Ishikawa (cell line): Measurements from ENCODE around the gene SLC25A41.

ENCODE experiments used
- CEBPB ChIP-seq: IDR thresholded peaks from 2 replicates; pipeline ENCODE4 v1.6.1; 2012
- CREB1 ChIP-seq: IDR thresholded peaks from 2 replicates; pipeline ENCODE4 v1.6.1; 2012; ENCODE audit warnings: low read depth
- EGR1 ChIP-seq: IDR thresholded peaks from 2 replicates; pipeline ENCODE4 v1.6.1; 2012
- EP300 ChIP-seq: IDR thresholded peaks from 2 replicates; pipeline ENCODE4 v1.6.1; 2012; ENCODE audit warnings: borderline replicate concordance
- FOXM1 ChIP-seq: IDR thresholded peaks from 2 replicates; pipeline ENCODE4 v1.6.1; 2012; ENCODE audit warnings: low read depth, borderline replicate concordance
- NFIC ChIP-seq: IDR thresholded peaks from 2 replicates; pipeline ENCODE4 v1.6.1; 2012
- RAD21 ChIP-seq: IDR thresholded peaks from 2 replicates; pipeline ENCODE4 v1.6.1; 2012; ENCODE audit warnings: low read depth
- TAF1 ChIP-seq: IDR thresholded peaks from 2 replicates; pipeline ENCODE4 v1.6.1; 2012; ENCODE audit warnings: low read depth, mild to moderate bottlenecking
- TCF12 ChIP-seq: IDR thresholded peaks from 2 replicates; pipeline ENCODE4 v1.6.1; 2012; ENCODE audit warnings: low read depth
- TEAD4 ChIP-seq: IDR thresholded peaks from 2 replicates; pipeline ENCODE4 v1.6.1; 2012
- ZBTB7A ChIP-seq: IDR thresholded peaks from 2 replicates; pipeline ENCODE4 v1.6.1; 2012; ENCODE audit warnings: low read depth
- TF ChIP-seq, protein P1 (sequence below): IDR thresholded peaks from 2 replicates; pipeline ENCODE4 v1.6.1; 2012
- TF ChIP-seq, protein P2 (sequence below): IDR thresholded peaks from 2 replicates; pipeline ENCODE4 v1.6.1; 2012
- TF ChIP-seq, protein P3 (sequence below): IDR thresholded peaks from 2 replicates; pipeline ENCODE4 v1.6.1; 2012; ENCODE audit warnings: low read depth, mild to moderate bottlenecking

DNA sequence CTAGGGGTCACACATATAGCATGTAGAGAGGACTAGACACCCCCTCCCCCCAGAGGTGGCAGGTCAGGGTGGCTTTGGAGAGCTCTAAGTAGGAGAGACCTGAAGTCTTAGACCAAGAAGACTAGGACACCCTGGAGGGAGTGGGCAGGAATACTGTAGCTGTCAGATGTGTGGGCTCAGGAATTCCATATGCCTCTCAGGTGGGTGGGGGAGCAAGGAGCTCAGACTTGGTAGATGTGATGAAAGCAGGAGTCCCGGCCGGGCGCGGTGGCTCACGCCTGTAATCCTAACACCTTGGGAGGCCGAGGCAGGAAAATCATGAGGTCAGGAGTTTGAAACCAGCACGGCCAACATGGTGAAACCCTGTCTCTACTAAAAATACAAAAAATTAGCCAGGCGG is 32.1 kb upstream of the SLC25A41 start:
- TF ChIP-seq, protein P1, sequence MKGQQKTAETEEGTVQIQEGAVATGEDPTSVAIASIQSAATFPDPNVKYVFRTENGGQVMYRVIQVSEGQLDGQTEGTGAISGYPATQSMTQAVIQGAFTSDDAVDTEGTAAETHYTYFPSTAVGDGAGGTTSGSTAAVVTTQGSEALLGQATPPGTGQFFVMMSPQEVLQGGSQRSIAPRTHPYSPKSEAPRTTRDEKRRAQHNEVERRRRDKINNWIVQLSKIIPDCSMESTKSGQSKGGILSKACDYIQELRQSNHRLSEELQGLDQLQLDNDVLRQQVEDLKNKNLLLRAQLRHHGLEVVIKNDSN: no peak
- TF ChIP-seq CEBPB (no peak), CREB1 (no peak), NFIC (no peak), TAF1 (no peak), TEAD4 (no peak), TCF12 (no peak), EP300 (no peak), RAD21 (no peak), EGR1 (no peak), ZBTB7A (no peak), FOXM1 (no peak)
- TF ChIP-seq, protein P2, sequence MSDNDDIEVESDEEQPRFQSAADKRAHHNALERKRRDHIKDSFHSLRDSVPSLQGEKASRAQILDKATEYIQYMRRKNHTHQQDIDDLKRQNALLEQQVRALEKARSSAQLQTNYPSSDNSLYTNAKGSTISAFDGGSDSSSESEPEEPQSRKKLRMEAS: no peak
- TF ChIP-seq, protein P3, sequence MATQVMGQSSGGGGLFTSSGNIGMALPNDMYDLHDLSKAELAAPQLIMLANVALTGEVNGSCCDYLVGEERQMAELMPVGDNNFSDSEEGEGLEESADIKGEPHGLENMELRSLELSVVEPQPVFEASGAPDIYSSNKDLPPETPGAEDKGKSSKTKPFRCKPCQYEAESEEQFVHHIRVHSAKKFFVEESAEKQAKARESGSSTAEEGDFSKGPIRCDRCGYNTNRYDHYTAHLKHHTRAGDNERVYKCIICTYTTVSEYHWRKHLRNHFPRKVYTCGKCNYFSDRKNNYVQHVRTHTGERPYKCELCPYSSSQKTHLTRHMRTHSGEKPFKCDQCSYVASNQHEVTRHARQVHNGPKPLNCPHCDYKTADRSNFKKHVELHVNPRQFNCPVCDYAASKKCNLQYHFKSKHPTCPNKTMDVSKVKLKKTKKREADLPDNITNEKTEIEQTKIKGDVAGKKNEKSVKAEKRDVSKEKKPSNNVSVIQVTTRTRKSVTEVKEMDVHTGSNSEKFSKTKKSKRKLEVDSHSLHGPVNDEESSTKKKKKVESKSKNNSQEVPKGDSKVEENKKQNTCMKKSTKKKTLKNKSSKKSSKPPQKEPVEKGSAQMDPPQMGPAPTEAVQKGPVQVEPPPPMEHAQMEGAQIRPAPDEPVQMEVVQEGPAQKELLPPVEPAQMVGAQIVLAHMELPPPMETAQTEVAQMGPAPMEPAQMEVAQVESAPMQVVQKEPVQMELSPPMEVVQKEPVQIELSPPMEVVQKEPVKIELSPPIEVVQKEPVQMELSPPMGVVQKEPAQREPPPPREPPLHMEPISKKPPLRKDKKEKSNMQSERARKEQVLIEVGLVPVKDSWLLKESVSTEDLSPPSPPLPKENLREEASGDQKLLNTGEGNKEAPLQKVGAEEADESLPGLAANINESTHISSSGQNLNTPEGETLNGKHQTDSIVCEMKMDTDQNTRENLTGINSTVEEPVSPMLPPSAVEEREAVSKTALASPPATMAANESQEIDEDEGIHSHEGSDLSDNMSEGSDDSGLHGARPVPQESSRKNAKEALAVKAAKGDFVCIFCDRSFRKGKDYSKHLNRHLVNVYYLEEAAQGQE: no peak
